ENCODE results near the gene SOWAHB.

SOWAHB gene

GRCh38 chr4:76854858-76855257 is 43.1 kb downstream of the SOWAHB start:
- no peak for DNase-seq

DNA sequence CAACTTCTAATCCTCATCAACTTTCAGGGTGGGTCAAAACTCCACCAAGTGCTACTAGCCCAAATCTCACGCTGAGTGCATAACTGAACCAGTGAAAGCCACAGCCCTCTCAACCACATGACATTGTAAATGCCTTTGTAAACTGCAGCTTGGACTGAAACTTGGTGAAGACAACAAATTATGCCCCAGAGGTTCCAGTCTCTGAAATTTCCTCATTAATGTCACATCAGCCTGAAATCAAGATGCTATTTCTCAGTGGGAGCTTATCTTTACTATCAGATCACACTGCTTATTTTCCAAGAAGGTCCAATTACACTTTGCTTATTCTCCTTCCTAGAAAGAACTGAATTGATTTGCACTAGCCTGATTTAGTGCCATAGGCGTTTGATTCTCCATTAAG is 46.6 kb downstream of the SOWAHB start:
- DNase-seq, result no peak

GRCh38 chr4:76850010-76850441 is 47.9 kb downstream of the SOWAHB start:
- no peak for DNase-seq
